Measurements from ENCODE around the gene CYB5A. TPM values are rescaled to one million over a fixed set of nuclear protein-coding genes. Genes with fewer than 3 reads are reported as not detected.

The CYB5A gene
- total RNA-seq, 2 donors from 2014 or later, result 39.8 to 46.7 TPM

GRCh38 chr18:74281980-74282754 is 9.6 kb downstream of the CYB5A start:
- intact Hi-C loops (cut with DNase I), result no loop called here
- DNase-seq (ENCODE audit: low spot score), result no peak

GRCh38 chr18:74281011-74281979 is 10.5 kb downstream of the CYB5A start:
- DNase-seq (ENCODE audit: low spot score), result no peak
- intact Hi-C loops (cut with DNase I), result no loop called here

GRCh38 chr18:74278983-74279382 is 12.8 kb downstream of the CYB5A start:
- intact Hi-C loops (cut with DNase I), result no loop called here
- DNase-seq (ENCODE audit: low spot score), result no peak

- intact Hi-C loops (cut with DNase I), result no loop called here
- DNase-seq (ENCODE audit: low spot score), result no peak
These were observed 13.7 kb downstream of the CYB5A start for GRCh38 chr18:74278058-74278457.

GRCh38 chr18:74277296-74277695 is 14.5 kb downstream of the CYB5A start:
- DNase-seq (ENCODE audit: low spot score), result no peak
- intact Hi-C loops (cut with DNase I), result no loop called here

GRCh38 chr18:74276609-74277008 is 15.2 kb downstream of the CYB5A start:
- no peak for DNase-seq (ENCODE audit: low spot score)
- intact Hi-C loops (cut with DNase I), result no loop called here

GRCh38 chr18:74275736-74276135 is 16.0 kb downstream of the CYB5A start:
- intact Hi-C loops (cut with DNase I), result no loop called here
- DNase-seq (ENCODE audit: low spot score), result no peak

GRCh38 chr18:74274700-74275099 is 17.1 kb downstream of the CYB5A start:
- intact Hi-C loops (cut with DNase I), result no loop called here
- DNase-seq (ENCODE audit: low spot score), result no peak

GRCh38 chr18:74273394-74273793 is 18.4 kb downstream of the CYB5A start:
- intact Hi-C loops (cut with DNase I), result no loop called here
- DNase-seq (ENCODE audit: low spot score), result no peak

- no peak for DNase-seq (ENCODE audit: low spot score)
- intact Hi-C loops (cut with DNase I), result no loop called here
These were observed 20.1 kb downstream of the CYB5A start for GRCh38 chr18:74271635-74272034.

- intact Hi-C loops (cut with DNase I), result no loop called here
These were observed 22.7 kb downstream of the CYB5A start for GRCh38 chr18:74268933-74269620.

GRCh38 chr18:74268175-74268574 is 23.6 kb downstream of the CYB5A start:
- DNase-seq (ENCODE audit: low spot score), result no peak
- intact Hi-C loops (cut with DNase I), result no loop called here

More at GRCh38 chr18:74268933-74269620, 22.7 kb downstream of the CYB5A start:
- DNase-seq (ENCODE audit: low spot score), result no peak

GRCh38 chr18:74266161-74266560 is 25.6 kb downstream of the CYB5A start:
- intact Hi-C loops (cut with DNase I), result no loop called here
- no peak for DNase-seq (ENCODE audit: low spot score)

GRCh38 chr18:74265546-74266098 is 26.1 kb downstream of the CYB5A start:
- DNase-seq (ENCODE audit: low spot score), result no peak
- intact Hi-C loops (cut with DNase I), result no loop called here

GRCh38 chr18:74264303-74265020 is 27.3 kb downstream of the CYB5A start:
- intact Hi-C loops (cut with DNase I), result no loop called here
- no peak for DNase-seq (ENCODE audit: low spot score)

GRCh38 chr18:74261053-74261713 is 30.6 kb downstream of the CYB5A start:
- intact Hi-C loops (cut with DNase I), result no loop called here

GRCh38 chr18:74259347-74259746 is 32.4 kb downstream of the CYB5A start:
- DNase-seq (ENCODE audit: low spot score), result no peak
- intact Hi-C loops (cut with DNase I), result no loop called here

More at GRCh38 chr18:74261053-74261713, 30.6 kb downstream of the CYB5A start:
- DNase-seq (ENCODE audit: low spot score), result no peak

GRCh38 chr18:74257083-74257482 is 34.7 kb downstream of the CYB5A start:
- no peak for DNase-seq (ENCODE audit: low spot score)
- intact Hi-C loops (cut with DNase I), result no loop called here

Measured in posterior vena cava (tissue), 2 donors.